ENCODE data around the gene KCNQ4.

KCNQ4 gene

DNA sequence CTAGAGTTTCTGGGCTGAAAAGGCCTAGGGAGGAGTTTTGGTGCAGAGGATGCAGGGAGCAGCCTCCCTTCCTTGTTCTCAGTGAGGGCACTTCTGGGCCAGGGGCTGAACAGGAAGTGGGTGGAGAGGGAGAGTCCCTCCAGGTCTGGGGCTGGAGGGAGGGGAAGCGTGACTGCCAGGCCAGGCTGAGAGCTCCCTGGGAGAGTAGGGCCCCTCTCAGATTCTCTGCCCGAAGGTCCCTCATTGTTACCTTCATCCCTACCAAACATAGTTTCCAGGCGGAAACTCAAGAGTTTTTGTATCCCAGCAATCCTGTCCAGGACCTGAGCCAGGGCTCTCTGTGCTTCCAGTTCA, 41.8 kb downstream of the KCNQ4 start:
- no peak for TF ChIP-seq CTCF (IDR thresholded peaks at IDR 0.05; ENCODE audit: low read depth, low read length)
- DNase-seq (ENCODE audit: low read depth in 2 of 2) = no peak
- no peak overlapping the region for H3K4me3 ChIP-seq (replicated peaks in 1 of 2; ENCODE audit: low read depth in 2 of 2, low read length in 2 of 2)

GRCh38 chr1:40825996-40826395, 42.4 kb downstream of the KCNQ4 start:
- no peak overlapping the region for H3K4me3 ChIP-seq (replicated peaks in 1 of 2; ENCODE audit: low read depth in 2 of 2, low read length in 2 of 2)
- DNase-seq (ENCODE audit: low read depth in 2 of 2) = no peak
- no peak for TF ChIP-seq CTCF (IDR thresholded peaks at IDR 0.05; ENCODE audit: low read depth, low read length)

DNA sequence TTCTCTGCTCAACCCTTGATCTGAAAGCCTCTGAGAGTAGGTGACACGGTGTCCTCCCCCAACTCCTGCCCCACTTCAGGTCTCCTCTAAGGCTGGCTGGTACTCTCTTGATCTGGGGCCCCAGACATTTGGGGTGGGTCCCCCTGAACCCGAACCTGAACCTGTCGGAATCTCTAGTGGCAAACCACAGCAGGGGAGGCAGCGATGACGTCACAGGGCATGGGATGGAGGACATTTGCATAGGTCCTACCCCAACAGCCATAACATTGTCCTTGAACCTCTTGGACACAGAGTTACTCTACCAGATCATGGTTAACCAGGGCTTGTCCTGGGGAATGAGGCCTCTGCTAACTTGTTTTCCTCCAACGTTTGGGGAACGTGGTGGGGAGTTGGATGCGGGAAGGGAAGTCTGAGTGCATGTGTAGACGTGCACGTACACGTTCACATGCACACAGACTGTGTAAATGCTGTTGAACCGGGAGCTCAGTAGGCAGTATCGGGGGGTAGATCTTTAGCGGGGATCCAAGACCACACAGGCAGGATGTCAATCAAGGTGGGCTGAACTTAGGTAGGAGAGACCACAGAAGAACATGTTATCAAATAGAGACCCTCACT, 46.2 kb downstream of the KCNQ4 start:
- H3K4me3 ChIP-seq (replicated peaks in 1 of 2; ENCODE audit: low read depth in 2 of 2, low read length in 2 of 2) = no peak overlapping the region
- no peak for DNase-seq (ENCODE audit: low read depth in 2 of 2)
- no peak for TF ChIP-seq CTCF (IDR thresholded peaks at IDR 0.05; ENCODE audit: low read depth, low read length)

GRCh38 chr1:40830419-40830943, 46.9 kb downstream of the KCNQ4 start:
- TF ChIP-seq CTCF (IDR thresholded peaks at IDR 0.05; ENCODE audit: low read depth, low read length) = no peak
- no peak overlapping the region for H3K4me3 ChIP-seq (replicated peaks in 1 of 2; ENCODE audit: low read depth in 2 of 2, low read length in 2 of 2)
- no peak for DNase-seq (ENCODE audit: low read depth in 2 of 2)

- no peak overlapping the region for H3K4me3 ChIP-seq (replicated peaks in 1 of 2; ENCODE audit: low read depth in 2 of 2, low read length in 2 of 2)
- no peak for TF ChIP-seq CTCF (IDR thresholded peaks at IDR 0.05; ENCODE audit: low read depth, low read length)
- DNase-seq (ENCODE audit: low read depth in 2 of 2) = no peak
Observed at GRCh38 chr1:40831001-40831732, 47.6 kb downstream of the KCNQ4 start.

- DNase-seq (ENCODE audit: low read depth in 2 of 2) = no peak
- H3K4me3 ChIP-seq (replicated peaks in 1 of 2; ENCODE audit: low read depth in 2 of 2, low read length in 2 of 2) = no peak overlapping the region
- no peak for TF ChIP-seq CTCF (IDR thresholded peaks at IDR 0.05; ENCODE audit: low read depth, low read length)
Observed at GRCh38 chr1:40833979-40834378, 50.4 kb downstream of the KCNQ4 start.

Data from cardiac fibroblast (primary cell).